ENCODE measurements around the gene DOK4.
A peak's percentile ranks its signal among the peaks of the same experiment; 100 is the strongest.

Gene DOK4

DNA sequence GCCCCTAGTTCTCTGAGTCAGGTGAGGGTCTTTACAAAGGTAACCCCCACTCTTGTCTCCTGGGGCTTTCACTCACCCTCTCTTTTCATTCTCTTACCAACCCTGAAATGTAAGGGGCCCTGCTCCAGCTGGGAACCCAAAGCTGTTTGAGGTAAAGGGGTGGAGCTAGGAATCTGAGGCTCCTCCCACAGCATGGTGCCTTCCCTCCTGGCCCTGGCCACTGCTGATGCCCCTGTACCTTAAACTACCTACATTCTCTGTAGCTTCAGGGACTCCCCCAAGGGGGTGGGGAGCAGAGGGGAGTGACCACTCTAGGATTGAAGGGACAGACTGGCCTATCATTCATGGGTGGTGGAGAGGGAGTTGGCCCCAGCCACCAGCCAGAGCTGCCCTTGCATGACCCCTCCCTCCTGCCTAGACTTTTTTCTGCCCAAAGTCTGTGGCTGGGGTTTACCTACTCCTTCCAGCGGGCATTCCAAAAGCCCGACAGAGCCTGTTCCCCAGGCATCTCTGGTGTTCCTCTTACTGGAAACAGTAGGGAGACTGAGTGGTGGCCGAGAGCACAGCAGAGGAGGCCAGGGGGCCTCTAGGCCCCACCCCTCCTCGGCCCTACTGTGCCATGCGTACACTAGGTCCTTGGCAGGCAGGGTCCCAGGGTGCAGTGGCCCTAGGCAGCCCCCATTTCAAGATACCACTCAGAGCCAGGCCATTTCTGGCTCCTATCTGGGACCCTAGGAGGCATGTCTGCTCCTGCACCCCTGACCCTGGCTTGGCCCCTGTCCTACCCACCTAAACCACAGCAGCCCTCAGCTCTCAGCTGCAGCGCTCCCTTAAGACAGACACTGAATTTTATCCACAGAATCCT lies 9.5 kb downstream of the DOK4 start:
- no peak for DNase-seq (ENCODE audit: low spot score)

DNA sequence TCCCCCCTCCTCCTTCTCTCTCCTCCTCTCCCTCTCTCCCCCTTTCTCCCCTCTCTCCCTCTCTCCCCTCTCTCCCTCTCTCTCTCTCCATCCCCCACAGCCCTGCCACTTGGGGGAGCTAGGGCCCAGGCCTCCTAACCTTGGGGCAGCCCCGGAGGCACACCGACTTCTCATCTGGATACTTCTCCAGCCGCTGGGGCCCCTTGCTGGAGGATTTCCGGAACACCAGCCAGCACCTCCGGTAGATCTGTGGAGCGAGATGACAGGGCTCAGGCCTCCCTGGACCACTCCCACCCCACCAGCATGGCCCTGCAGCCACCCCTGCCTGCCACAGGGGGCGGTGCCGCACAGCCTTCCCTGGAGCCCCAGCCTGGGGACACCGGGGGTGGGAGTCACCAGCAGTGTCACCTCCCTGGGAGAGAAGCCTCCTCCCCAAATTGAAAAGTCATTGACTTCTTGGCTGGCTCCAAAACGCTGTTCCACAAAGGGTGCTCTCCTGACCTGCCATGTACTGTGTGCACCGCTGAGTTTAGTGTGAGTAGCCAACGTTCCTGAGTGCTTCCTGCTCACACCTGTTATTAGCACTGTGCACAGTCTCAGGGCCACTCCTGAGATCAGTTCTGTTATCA lies 10.5 kb downstream of the DOK4 start:
- peak; percentile 85 for DNase-seq (ENCODE audit: low spot score)

GRCh38 chr16:57474671-57475661 lies 11.3 kb downstream of the DOK4 start:
- DNase-seq (ENCODE audit: low spot score), result no peak

DNA sequence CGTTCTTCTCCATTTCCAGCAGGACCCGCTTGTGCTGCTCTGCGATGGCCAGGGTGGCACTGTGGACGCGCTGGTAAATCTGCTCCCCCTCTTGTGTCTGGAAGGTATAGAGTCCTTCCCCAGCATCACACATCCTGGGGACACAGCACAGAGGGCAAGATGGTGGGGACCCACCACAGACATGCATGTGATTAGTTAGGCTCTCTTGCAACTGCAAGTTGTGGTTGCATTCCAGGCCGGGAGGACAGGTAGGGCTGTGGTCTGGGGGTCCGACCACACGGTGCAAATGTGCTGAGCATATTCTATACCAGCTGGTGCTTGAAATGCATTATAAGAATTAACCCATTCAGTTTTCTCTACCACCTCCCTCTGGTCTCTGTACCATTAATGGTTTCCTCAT lies 12.4 kb downstream of the DOK4 start:
- no peak for DNase-seq (ENCODE audit: low spot score)

DNA sequence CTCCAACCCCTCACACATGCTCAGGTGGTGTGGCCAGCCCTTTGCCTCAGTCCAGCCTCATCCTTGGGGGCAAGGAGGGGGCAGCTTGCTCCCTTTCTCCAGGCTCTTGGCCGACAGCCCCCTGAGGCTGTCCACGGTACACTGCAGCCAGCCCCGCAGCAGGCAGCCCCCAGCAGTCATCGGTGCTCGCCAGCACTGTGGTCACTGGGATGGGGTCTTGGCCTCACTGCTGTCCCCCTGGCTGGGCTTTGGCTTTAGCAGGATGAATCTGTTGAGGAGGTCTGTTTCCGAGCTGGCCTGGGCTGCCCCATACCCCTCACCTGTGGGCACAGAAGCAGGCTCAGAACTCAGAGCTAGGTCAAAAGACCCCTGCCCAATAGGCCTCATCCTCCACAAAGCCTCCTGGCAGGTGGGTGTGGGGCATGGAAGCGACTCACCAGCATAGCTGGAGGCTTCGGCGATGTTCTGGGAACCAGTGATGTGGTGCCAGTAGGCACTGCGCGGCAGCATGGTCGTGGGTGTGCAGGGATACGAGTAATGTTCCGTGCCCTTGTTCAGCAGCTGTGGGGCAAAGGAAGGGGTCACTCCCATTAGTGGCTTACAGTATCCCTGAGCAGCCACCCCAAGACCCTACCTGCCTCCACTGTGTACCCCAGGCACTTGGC lies 13.0 kb downstream of the DOK4 start:
- DNase-seq (ENCODE audit: low spot score), result no peak

DNA sequence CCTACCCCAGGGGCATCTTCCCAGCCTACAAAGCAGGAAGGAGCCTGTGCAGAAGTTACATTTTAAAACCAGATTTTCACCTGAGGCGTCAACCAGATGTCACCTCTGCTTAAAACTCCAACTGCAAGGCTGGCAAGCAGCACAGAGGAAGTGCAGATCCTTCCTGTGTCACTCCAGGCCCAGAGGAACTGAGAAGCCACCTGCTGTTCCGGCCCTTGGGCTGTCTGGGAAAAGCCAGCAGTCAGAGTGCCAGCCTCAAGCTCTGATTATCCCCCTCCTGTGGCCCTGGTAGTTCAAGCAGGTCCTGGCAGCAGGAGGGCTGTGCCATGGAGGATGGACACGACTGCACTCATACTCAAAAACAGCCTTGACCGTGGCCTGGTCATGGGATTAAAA lies 13.6 kb downstream of the DOK4 start:
- no peak for DNase-seq (ENCODE audit: low spot score)

GRCh38 chr16:57471852-57472664 lies 14.2 kb downstream of the DOK4 start:
- DNase-seq (ENCODE audit: low spot score), result no peak

GRCh38 chr16:57471209-57471608 lies 15.1 kb downstream of the DOK4 start:
- DNase-seq (ENCODE audit: low spot score), result no peak

DNA sequence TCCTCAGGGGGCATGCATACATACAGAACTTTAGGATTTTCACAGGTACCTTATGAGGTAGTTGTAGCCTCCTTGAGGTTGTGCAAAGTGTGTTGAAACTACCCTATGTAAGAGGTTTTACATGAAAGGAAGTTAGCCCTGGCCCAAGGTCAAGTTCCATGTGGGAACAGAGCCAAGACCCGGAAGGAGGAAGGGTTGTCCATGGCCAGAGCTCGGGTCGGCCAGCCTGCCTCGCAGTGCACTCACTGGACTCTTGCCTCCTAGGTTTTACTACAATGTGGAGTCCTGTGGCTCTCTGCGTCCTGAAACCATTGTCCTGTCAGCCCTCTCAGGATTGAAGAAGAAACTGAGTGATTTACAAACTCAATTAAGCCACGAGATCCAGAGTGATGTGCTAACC lies 15.6 kb downstream of the DOK4 start:
- DNase-seq (ENCODE audit: low spot score), result no peak

DNA sequence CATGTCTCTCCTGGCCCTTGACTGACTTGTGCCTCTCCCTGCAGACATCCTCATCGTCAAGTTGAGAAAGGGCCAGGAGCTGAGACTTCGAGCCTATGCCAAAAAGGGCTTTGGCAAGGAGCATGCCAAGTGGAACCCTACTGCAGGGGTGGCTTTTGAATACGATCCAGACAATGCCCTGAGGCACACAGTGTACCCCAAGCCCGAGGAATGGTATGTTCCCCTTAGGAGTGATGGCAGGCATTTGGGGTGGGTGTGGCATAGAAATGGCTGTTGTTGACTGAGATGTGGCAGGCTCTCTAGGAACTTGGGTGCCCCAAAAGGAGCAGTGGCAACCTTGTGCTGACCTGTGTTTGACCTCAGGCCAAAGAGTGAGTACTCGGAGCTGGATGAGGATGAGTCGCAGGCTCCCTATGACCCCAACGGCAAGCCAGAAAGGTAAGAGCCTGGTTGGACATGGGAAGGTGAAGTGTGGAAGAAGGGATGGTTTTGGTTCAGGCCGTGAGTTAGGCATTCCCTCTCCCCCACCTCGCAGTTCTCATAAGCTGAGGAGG lies 16.3 kb downstream of the DOK4 start:
- DNase-seq (ENCODE audit: low spot score), result no peak

DNA sequence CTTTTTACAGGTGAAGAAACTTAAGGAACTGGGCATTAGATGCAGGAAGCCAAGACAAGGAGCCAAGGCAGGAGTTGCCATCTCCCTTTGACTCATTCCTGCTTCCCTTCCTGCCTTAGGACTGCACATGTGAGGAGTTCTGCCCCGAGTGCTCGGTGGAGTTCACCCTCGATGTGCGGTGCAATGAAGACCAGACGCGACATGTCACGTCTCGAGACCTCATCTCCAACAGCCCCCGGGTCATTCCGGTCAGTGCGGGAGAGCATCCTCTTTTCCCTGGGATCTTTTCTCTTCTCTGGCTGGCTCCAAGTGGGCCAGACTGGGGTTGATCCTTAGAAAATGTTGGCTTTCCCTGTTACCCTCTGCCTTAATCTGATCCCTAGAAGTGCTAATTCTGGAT lies 17.2 kb downstream of the DOK4 start:
- no peak for DNase-seq (ENCODE audit: low spot score)

- DNase-seq (ENCODE audit: low spot score), result no peak
Observed at GRCh38 chr16:57468346-57468745, 17.9 kb downstream of the DOK4 start.

- no peak for DNase-seq (ENCODE audit: low spot score)
Observed at GRCh38 chr16:57464523-57464922, 21.8 kb downstream of the DOK4 start.

DNA sequence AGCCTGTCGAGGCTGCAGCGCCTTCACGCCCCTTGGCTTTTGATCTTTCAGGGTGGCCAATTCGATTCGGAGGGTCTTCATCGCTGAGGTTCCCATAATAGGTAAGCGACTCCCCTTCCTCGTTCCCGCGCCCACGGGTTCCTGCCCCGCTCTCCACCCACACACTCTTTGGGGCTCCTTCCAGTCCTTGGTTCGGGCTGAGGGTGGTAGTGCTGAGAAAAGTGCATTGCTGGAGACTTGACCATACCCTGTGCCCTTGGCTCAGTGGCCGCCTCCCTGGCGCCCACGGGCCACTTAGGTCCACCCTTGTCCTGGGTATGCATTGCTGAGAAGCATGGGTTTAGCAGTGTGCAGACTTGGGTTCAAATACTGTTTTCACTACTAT lies 23.3 kb downstream of the DOK4 start:
- no peak for DNase-seq (ENCODE audit: low spot score)

DNA sequence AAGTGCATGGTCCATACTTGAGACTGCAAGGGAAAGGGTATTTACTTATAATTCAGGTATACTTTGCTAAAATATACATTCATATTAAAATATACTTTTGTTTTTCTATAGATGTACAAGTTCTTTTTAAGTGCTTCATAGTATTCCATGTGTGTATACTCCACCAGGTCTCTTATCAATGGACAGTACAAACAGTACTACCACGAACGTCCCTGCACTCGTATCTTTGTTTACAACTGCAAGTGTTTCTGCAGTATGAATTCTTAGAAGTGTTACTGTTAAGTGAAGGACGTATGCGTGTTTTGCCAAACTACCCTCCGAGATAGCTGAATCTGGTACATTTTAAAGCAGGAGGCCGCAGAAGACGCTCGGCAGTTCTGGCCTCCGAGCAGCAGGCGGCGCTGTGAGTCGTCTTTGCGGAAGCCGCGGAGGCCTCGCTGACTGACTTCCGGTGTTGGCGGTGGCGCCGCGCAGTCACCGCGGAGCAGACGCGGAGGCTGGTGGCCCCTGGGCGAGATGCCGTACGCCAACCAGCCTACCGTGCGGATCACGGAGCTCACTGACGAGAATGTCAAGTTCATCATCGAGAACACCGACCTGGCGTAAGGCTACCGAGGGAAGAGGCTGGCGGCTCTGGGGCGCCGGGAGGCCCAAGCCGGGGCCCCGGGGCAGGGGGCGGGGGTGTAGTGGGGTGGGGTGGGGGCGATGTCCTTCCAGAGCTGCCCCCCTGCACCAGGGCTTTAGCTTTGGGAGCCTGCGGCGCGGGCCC lies 23.9 kb downstream of the DOK4 start, which contains the start of gene POLR2C:
Gene POLR2C (plus strand): TSS at position 471 of the 769 bp plus-strand sequence. CDS start 46 bp downstream, at position 517.
- DNase-seq (ENCODE audit: low spot score), result peak; percentile 92

- DNase-seq (ENCODE audit: low spot score), result no peak
Observed at GRCh38 chr16:57452021-57452420, 34.3 kb downstream of the DOK4 start.

DNA sequence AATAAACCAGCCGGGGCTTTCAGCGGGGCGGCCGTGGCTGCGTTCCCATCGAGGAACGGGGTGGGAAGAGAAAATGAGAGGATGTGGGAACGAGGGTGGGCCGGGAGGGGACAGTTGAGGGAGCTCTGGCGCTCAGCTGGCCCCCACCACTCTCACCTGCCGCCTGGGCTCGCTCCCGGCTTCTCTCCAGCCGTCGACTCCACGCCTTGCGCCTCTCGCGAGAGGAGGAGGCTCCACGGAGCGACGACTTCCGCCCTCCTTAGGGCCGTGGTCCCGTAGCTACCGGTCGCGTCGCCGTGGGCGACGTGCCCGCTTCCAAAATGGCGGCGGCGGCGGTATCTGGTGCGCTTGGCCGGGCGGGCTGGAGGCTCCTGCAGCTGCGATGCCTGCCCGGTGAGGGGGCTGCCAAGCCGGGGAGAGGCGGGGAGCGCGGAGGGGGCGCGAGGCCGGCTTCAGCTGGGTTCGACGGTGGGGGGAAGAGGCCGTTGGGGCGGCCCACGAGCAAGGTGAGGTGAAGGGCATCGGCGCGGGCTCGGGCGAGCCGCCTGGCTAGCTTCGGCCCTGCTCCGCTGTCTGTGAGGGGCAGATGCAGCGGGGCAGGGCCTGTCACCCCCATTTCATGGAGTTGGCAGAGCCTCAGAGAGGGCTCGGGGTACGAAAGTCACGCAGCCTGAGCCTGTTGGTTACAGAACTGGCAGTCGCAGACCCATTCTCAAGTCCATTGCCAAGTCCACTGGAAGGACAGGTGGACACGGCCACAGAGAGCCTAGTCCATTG lies 38.9 kb downstream of the DOK4 start, which contains the start of the genes CIAPIN1 and COQ9:
Gene CIAPIN1 (minus strand): TSS at position 200 of the 777 bp plus-strand sequence. CDS start 6,457 bp downstream, outside the sequence.
Gene COQ9 (plus strand): TSS at position 294 of the 777 bp plus-strand sequence. CDS start 27 bp downstream, at position 321.
- DNase-seq (ENCODE audit: low spot score), result peak; percentile 95

DNA sequence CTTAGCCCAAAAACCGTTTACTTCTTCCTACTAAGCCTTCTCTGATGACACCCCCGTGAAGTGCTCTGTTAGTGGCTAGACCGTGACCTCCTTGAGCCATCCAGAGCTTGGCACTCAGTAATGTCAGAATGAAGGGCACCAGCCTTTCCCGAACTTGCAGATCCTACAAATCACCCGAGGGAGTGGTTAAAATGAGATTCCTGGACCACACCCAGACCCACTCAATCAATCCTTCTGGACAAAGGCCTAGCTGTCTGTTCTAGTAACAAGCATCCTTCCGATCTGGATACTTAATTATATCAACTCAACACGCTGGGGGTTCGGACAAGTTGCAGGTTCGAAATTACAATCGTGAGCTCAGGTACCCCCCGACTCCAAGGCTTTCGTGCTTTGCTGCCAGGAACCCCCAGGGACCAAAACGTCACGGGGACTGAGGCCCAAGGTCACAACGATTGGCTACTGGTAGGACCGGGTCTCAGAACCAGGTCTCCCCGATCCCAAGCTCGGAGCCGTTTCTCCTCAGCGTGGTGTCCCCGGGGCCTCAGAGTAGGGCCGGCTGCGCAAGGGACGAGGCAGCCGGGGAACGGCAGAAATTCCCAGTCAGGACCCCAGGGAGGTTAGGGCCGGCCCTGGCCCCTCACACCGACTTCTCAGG lies 39.6 kb downstream of the DOK4 start:
- no peak for DNase-seq (ENCODE audit: low spot score)
